GM19397 (cell line): Measurements from ENCODE around the gene MLXIPL.
"Not testable (repeated sequence)": the region's sequence is repeated elsewhere in the genome, so short reads cannot be mapped to it uniquely, and the experiment has no call there.

Experiments
- ATAC-seq: cut with Tn5 transposase; IDR thresholded peaks from one replicate; pipeline ENCODE4 v1.9.1; 2021; ENCODE audit warnings: mild to moderate bottlenecking, moderate library complexity; ENCODE audit not compliant: unreplicated experiment

The MLXIPL gene

GRCh38 chr7:73623798-73624668, at the start of gene MLXIPL:
MLXIPL (minus strand) TSS chr7:73624522; CDS start chr7:73624492, 30 bp downstream.
- no peak for ATAC-seq

DNA sequence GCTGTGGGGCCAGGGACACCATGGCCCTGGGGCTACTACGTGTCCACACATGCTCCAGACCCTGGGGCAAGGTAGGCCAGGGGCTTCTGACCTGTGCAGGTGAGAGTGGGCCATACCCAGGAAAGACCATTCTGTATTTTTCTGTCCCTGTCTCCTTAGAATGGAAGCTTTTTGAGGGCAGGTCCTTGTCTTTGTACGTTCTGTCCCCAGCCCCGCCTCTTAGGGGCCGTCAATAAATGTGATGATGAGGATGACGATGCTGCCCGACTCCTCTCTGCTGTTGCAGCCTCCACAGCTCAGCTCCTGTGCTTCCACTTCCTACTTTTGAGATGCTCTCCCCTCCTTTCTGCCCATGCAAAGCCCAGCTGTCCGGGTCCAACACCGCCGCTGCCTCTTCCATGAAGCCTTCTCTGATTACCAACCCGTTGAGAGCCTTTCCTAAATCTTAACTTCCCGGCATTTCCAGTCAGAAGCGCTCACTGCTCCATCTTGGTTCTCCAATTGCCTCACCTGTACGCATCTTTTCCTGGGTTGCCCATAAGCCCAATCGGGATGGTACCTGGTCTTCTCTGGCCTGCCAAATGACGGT, 47.6 kb upstream of the MLXIPL start:
- no peak for ATAC-seq

DNA sequence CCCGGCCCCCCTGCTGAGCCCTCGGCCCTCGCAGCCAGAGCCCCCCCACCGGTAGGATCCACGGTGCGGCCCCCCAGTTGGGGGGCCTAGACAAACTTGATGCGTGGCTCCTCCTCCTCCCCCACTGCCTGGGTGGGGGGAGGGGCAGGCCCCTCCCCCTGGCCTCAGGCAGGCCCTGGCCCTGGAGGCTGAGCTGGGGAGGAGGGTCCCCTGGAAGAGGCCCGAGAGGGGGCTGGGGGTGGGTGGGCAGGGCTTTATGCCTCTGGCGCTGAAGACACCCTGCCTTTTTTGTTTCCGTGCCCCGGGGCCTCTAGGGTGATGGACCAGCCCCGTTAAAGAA, 47.0 kb upstream of the MLXIPL start:
- ATAC-seq: no peak

DNA sequence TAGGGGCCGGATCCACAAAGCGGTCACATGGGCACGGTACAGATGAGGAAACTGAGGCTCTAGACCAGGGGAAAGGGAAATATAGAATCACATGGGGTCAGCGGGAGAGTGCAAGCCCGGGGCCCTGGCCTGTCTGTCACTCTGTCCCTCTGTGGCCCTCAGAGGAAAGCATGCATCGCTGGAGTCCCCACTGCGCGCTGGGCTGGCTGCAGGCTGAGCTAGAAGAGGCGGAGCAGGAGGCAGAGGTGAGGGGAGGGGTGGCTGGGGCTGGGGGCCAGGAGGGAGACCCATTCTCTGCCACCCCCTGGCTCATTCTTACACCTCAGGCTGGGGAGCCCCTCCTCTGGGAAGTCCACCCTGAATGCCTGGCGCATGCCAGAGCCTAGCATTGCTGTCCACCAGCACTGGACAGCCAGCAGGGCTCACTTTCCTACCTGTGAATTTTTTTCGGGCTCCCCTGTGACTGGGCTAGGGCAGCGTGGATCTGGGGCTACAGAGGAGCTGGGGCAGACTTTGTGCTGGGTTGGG, 45.6 kb upstream of the MLXIPL start:
- ATAC-seq: no peak

GRCh38 chr7:73669288-73669701, 45.0 kb upstream of the MLXIPL start:
- no peak for ATAC-seq

DNA sequence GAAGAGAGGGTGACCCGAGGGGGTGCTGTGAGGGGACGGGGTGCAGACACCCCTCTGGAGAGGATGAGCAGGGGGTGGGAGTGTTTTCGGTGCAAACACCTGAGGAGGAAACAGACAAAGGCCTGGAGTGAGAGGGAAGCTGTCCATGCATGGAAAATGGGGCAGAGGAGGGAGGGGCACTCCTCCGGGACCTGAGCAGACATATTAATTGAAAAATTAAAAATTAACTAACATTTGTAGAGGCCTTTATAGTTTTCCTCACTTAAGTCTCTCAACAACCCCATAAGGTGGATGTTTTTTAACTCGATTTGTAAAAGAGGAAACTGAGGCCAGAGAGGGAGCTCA, 44.5 kb upstream of the MLXIPL start:
- no peak for ATAC-seq

DNA sequence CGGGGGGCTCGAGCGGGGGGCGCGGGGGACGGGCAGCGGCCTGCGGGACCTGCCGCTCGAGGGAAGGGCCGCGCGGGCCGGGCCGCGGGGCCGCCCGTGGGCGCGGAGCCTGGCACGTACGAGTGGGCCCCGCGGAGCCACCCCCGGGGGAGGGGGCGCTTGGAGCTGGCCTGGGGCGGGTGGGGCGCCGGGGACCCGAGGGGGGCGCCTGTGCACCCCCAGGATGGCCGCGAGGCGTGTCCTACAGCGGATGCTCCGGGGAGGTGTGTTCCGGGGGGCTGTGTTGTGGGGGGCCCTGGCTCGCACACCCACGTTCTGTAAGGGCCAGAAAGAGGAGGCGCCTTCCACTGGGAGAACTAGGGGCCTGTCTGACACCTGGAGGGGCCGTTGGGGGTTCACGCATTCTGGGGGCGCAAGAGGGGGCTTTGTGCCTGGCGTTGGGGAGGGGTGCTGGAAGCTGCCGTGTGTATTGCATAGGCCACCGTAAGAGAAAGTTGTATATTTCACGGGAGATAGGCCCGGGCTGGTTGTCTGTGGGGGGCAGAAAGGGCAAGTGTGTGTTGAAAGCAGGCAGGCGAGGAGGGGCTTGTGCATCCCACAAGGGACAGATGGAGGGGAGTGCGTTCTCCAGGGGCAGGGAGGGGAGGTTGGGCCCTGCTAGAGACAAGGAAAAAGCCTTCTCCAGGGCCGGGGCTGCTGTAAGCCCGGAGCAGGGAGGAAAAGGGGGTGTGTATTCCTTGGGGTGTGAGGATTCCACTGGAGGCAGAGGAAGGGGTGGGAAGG, 44.0 kb upstream of the MLXIPL start:
- ATAC-seq: no peak

GRCh38 chr7:73667344-73668102, 43.2 kb upstream of the MLXIPL start, which contains the start of gene VPS37D:
VPS37D (plus strand) TSS chr7:73667831; CDS start chr7:73667959, 128 bp downstream.
- peak; percentile 90 for ATAC-seq

GRCh38 chr7:73663033-73663432, 38.7 kb upstream of the MLXIPL start:
- ATAC-seq: no peak

DNA sequence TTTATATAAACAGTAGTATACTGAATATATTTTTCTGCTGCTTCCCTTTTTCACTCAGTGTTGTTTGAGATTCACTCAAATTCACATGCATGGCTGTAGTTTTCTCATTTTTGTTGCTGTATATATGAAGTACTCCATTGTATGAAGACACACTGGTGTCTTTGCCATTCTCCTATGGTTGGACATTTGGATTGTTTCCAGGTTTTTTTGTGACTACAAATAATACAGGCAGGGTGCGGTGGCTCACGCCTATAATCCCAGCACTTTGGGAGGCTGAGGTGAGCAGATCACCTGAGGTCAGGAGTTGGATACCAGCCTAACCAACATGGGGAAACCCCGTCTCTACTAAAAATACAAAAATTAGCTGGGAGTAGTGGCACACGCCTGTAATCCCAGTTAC, 36.3 kb upstream of the MLXIPL start:
- not testable (repeated sequence) for ATAC-seq

DNA sequence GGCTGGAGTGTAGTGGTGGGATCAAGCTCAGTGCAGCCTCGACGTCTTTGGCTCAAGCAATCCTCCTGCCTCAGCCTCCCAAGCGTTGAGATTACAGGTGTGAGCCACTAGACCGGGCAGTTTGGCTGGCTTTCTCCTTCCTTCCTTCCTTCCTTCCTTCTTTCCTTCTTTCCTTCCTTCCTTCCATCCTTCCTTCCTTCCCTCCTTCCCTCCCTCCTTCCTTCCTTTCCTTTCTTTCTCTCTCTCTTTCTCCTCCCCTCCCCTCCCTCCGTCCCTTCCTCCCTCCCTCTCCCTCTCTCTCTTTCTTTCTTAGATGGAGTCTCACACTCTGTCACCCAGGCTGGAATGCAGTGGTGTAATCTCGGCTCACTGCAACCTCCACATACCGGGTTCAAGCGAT, 35.7 kb upstream of the MLXIPL start:
- ATAC-seq: no peak

GRCh38 chr7:73655309-73655708, 31.0 kb upstream of the MLXIPL start:
- not testable (repeated sequence) for ATAC-seq

DNA sequence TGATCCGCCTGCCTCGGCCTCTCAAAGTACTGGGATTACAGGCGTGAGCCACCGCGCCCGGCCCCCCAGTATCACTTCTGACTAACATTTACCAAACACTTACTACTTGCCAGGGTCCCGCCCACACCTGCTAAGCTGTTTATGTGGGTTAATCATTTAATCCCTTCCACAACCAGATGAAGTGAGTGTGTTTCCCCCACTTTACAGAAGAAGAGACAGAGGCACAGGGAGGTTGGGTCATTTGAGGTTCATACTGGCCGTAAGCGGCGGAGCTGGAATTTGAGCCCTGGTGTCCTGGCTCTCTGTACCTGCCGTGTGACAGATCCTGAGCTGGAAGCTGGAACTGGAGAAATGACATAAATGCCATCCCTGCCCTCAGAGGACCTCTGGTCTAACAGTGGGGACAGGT, 28.2 kb upstream of the MLXIPL start:
- no peak for ATAC-seq

- ATAC-seq: no peak
Observed at GRCh38 chr7:73650524-73650923, 26.2 kb upstream of the MLXIPL start.

DNA sequence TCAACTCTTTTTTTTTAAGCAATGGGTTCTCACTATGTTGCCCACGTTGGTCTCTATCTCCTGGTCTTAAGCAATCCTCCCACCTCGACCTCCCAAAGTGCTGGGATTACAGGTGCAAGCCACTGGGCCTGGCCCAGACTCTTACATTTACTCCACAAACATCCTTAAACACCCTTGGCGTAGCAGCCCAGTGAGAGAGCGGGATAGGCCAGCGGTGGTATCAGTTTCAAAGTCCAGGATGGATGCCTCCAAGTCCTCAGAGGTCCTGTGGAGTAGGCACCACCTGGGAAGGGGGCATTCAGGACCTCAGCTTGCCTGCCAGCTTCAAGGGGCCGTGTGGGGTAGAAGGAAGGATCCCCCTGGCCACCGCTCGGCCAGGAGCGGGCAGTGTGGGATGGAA, 25.3 kb upstream of the MLXIPL start:
- no peak for ATAC-seq

- no peak for ATAC-seq
Observed at GRCh38 chr7:73648593-73649332, 24.4 kb upstream of the MLXIPL start.

DNA sequence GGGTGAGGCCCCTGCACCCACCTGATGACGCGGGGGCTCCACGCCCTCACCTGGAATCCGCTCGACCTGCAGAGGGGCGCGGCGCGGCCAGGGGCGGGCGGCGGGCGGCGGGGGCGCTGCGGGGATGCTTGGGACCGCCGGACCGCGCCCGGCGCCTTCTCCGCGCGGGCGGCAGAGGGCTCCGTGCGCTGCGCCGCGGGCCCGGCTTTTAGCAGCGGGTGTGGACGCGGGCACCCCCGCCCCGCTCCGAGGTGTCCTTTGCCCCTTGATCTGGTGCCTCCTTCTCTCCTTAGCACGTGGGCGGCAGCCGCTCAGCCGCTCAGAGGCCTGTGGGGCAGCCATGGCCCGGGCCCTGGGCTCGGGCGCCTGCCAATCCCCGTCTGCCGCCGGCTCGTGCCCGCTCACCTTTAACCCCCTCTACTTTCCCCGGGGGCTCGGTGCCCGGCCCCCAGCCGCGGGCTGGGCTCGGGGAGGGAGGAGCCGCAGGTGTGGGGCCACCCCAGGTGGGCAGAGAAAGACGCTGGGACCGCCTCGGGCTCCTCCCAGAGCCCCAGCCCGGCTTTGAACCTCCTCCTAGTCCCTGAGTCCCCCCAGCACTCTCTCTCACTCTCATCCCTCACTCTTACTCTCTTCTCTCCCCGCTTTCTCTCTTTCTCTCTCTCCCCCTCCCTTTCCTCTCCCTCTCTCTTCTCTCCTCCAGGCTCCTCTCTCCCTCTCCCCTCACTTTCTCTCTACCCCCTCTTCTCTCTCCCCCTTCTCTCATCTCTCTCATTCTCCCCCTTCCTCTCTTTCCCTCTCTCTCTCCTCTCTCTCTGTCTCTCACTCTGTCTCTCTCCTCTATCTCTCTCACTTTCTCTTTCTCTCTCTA, 23.6 kb upstream of the MLXIPL start:
- no peak for ATAC-seq

GRCh38 chr7:73646785-73647724, 22.7 kb upstream of the MLXIPL start:
- no peak for ATAC-seq
